Stimulated activated CD4-positive, alpha-beta T cell treated with anti-CD3 and anti-CD28 coated beads, Interleukin-1b, Interleukin-23, amount 100 ng/mL, for 48 hours (primary cell): Measurements from ENCODE around the gene RND3.

ENCODE experiments used
- DNase-seq: peaks from one replicate; pipeline ENCODE4 v3.0.0-alpha.2; 2020

Gene RND3

DNA sequence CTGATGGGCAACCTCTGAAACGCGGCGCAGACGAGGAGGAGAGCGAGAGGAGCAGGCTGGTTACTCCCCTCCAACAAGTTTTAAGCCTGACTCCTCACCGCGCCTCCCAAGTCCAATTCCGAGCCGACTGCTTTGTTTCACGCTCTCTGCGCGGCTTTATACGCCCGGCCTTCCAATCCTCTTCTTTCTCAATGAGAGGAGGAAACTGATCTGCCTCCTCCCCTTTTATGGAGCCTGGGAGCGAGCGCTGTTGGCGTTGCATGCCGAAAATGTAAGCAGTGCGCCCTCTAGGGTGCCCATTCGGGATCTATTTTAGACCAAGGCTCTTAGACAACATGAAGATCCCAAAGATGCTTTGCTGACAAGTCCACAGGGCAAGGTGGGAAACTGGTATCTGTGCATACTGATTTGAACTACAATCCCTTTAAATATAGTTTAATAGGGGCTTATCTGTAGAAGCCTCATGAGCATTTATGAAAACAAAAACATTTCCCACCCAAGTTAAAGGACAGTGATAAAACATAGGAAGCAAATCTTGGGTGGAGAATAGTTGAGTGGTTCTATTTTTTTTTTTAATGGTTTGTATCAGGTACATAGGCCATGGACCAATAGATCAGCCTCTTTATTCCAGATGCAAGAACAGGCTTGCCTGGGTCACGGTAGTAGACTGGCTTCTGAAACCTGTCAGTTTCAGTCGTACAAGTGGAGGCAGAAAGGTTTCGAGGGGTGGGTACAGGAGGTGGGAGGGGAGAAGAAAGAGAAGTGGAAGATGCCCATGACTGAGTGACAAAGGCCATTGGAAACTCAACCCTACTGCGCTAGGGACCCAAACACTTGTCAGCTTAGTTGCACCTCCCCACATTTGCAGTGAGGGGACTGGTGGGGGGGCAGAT lies at the start of gene RND3:
RND3 (minus strand) TSS at position 131 of the 893 bp plus-strand sequence. CDS start 250 bp downstream, outside the sequence.
- DNase-seq = peak; percentile 60

GRCh38 chr2:150535176-150535575 lies 47.7 kb upstream of the RND3 start:
- no peak for DNase-seq

- no peak for DNase-seq
Observed at GRCh38 chr2:150532879-150533278, 45.4 kb upstream of the RND3 start.

DNA sequence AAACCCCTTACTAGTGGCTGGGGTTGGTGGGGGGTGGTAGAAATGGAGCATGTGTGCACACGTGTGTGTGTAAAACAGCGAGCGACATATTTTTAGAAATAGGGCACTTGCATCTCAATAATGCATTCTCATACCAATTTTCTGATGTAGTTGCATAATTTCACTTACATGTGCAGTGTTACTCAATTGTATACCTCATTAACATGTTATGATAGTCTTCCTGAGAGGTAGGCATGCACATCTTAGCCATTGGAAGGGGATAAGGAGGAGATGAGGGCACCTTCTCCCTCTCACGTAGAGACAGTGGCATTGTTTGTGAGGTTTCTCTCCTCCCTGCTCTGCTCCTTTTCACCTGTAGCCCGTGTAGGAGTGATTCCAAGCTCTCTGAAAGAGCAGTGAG lies 44.6 kb upstream of the RND3 start:
- DNase-seq = no peak

GRCh38 chr2:150531591-150531990 lies 44.1 kb upstream of the RND3 start:
- no peak for DNase-seq

- no peak for DNase-seq
Observed at GRCh38 chr2:150530168-150530567, 42.7 kb upstream of the RND3 start.

DNA sequence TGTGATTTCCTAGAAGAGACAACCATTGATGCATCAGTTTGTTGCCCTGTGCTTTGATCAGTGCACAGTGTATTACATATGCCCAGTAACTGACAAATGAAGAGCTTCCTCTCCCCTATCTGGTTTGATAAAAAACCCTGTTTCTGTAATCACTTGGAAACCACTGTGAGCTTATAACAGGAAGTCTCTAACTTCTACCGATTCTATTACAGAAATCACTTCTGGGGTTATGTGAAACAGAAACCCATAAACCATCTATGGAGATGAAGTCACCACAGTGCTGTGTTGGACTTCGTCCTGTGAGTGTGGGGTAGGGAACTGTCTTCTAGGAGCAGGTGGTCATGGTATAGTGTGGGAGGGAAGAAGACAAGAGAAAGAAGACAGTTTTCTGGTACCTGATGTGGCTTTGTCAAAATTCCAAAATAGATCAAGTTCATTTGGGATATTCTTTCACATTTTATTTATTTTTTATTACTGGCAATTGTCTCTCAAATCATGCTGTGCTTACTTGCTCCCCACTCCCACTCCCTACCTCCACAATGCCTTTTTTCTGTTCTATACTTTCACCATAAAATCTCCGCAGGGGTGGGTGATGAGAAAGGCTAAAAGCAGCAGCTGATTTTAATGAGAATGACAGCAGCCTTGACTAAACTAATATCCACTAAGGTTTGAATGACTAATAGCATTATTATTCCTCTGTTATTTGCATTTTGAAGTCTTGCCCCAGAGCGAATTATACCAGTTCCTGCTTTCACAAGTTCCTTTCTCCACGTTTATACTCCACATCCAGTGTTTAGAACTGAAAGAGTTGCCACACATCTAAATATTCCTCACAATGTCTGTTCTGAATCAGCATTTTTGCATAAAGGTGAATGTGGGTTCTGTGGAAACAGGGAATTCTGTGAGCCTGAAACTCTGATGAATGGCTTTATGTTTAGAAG lies 41.7 kb upstream of the RND3 start:
- DNase-seq = no peak

GRCh38 chr2:150526827-150527226 lies 39.4 kb upstream of the RND3 start:
- DNase-seq = no peak

GRCh38 chr2:150526006-150526405 lies 38.5 kb upstream of the RND3 start:
- DNase-seq = no peak

DNA sequence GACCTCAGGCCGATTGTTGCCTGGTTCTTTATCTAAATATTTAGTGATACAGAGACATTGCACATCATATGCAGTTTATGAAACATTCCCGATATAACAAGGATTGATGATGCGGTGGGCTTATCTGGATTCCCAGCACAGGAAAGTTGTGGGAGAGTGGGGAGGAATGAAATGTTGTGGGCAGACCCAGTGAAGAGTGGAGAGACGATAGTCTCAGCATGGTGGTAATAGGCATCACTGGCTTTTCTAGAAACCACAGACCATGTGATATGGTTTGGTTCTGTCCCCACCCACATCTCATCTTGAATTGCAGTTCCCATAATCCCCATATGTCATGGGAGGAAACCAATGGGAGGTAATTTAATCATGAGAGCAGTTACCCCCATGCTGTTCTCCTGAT lies 34.8 kb upstream of the RND3 start:
- no peak for DNase-seq

DNA sequence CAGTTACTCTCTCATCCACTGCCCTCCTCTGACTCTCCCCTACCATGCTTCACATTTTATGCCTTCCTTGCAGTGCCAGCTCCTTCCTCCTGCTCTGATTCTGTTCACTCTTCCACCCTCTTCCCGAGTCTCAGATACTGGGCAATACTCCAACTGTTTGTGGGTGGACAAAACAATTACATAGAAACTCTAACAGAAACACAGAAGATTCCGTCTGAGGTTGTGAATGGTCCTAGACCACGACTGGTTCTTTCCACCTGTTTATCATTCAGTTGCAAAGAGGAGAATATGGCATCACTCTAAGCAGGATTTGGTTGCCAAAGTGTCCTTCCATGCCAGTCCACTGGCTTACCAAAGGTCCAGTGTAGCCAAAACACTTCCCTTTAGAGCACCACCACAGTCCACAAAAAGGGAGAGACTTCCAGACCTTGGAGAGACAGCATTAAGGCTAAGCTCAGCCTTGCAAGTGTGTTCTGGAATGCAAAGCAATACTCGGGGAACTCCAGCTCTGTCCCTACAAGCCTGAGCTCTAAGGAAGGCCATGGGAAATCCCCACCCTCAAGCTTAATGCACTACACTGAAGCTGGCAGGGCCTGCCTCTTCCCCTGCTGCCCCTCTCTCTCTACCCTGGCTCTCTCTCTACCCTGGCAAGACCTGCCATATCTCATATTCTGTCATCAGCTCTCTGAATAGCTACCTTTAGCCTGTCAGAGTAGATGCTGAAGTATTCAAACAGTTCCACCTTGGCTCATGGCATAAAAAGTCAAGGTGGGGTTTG lies 33.6 kb upstream of the RND3 start:
- DNase-seq = no peak

GRCh38 chr2:150520033-150520432 lies 32.6 kb upstream of the RND3 start:
- DNase-seq = no peak

DNA sequence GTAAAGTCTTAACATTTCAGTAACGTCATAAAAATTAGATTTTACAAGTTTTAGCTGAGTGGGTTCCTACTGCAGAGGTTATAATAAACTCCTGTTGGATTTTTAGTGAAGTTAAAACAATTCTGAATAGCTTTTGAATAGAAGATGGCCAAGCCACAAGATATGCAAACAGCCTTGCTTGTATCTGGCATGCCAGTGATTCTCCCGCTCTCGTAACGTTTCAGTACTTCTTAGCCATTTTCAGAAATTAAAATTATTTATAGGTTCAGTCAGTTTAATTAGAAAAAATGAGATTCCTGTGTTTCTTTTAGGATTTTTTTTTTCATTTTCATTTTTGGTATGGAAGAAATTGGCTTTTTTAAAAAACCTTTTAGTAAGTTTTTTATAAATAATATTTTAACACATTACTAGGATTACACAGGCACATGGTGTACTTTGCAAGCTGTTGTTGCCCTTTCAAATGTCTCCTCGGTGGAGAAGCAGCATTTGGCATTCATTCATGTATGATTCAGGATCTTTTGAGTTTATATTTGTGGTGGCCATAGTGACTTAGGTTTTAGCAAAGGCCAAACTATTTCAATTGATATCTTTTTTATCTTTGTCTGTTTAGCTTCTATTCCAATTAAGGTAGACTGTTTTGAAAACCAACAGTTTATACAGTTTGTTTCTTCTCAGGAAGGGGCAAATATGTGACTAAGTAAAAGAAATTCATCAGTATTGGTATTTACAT lies 30.6 kb upstream of the RND3 start:
- DNase-seq = no peak

GRCh38 chr2:150513647-150514046 lies 26.2 kb upstream of the RND3 start:
- no peak for DNase-seq

- no peak for DNase-seq
Observed at GRCh38 chr2:150508497-150509137, 21.1 kb upstream of the RND3 start.

- no peak for DNase-seq
Observed at GRCh38 chr2:150507071-150507470, 19.6 kb upstream of the RND3 start.

DNA sequence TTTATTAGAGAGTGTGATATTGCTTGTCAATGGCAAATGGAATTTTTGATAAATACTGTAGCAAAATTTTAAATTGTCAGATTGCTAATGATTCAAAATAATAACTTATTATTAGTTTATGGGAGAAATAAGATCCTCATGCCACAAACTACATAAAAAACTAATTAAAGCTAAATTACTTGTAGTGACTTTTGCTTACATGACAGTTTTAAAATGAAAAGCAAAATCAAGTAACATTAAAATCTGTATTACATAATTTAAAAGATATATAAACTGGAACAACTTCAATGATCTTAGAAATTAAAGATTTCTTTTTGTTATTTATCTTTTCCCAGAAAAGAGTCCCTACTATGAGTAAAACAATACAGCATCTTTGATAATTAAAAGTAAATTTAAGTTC lies 17.7 kb upstream of the RND3 start:
- DNase-seq = no peak

DNA sequence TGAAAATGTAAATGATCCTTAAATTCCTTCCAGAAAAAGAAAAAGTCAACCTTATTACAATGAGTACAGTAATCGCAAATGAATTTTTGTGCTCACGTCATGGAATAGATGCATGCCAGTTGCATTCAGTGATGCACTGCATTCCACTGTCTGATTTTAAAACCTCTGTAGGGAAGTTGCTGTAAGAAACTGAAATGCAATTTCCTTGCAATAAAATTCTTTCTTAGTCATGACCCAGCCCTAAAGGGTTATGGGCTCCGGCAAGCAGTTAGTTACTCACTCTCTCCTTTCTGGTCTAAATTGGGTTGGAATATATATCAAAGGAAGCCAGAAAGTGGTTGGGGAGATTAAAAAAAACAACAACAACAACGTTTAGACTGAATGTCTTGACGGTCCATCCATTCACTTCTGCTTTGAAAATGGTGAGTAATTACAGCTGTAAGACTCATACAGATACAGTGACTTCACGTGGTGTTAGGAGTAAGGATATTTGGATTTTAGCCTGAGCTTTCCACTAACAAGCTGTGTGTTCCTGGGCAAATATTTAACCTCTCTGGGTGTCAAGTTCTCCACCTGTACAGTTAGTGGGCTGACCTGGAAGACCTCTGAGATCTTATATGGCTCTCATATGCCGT lies 8.6 kb upstream of the RND3 start:
- no peak for DNase-seq

GRCh38 chr2:150495001-150495400 lies 7.5 kb upstream of the RND3 start:
- no peak for DNase-seq

DNA sequence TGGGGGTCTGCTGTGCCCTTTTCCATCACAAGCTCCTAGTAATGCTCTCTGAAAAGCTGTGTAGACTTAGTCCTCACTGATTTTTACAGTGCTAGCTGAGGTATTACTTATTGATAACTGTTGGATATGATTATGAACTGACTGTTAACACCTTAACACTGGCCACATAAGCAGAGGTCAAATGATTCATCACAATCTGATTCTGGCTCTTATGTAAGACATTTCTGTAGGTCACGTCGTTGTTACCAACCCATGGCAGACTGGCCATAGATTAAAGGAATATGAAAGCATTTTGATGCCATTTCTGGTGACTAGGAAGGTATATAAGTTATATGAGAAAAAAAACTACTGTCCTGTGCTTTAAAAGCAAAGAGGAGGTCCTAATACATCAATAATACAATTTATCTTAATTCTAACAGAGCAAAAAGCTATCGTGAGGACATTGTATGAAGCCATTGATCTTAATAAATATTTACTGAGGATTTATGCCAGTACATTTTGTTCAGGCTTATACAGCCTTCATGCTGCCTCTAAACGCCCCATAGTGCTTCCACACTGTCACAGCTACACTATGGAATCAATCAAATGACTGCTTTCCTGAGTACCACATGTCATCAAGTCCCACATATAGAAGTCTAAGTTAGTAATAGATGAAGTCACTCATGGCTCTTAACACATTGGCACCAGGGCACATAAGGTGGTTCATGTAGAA lies 6.9 kb upstream of the RND3 start:
- no peak for DNase-seq

- DNase-seq = no peak
Observed at GRCh38 chr2:150491943-150492342, 4.5 kb upstream of the RND3 start.
